HG02642 (cell line): Measurements from ENCODE around the gene RREB1.

Experiments
- ATAC-seq: cut with Tn5 transposase; IDR thresholded peaks from one replicate; pipeline ENCODE4 v1.9.1; 2021; ENCODE audit warnings: mild to moderate bottlenecking; ENCODE audit not compliant: unreplicated experiment, poor library complexity

Gene RREB1, protein sequence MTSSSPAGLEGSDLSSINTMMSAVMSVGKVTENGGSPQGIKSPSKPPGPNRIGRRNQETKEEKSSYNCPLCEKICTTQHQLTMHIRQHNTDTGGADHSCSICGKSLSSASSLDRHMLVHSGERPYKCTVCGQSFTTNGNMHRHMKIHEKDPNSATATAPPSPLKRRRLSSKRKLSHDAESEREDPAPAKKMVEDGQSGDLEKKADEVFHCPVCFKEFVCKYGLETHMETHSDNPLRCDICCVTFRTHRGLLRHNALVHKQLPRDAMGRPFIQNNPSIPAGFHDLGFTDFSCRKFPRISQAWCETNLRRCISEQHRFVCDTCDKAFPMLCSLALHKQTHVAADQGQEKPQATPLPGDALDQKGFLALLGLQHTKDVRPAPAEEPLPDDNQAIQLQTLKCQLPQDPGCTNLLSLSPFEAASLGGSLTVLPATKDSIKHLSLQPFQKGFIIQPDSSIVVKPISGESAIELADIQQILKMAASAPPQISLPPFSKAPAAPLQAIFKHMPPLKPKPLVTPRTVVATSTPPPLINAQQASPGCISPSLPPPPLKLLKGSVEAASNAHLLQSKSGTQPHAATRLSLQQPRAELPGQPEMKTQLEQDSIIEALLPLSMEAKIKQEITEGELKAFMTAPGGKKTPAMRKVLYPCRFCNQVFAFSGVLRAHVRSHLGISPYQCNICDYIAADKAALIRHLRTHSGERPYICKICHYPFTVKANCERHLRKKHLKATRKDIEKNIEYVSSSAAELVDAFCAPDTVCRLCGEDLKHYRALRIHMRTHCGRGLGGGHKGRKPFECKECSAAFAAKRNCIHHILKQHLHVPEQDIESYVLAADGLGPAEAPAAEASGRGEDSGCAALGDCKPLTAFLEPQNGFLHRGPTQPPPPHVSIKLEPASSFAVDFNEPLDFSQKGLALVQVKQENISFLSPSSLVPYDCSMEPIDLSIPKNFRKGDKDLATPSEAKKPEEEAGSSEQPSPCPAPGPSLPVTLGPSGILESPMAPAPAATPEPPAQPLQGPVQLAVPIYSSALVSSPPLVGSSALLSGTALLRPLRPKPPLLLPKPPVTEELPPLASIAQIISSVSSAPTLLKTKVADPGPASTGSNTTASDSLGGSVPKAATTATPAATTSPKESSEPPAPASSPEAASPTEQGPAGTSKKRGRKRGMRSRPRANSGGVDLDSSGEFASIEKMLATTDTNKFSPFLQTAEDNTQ (N-terminal part only)

GRCh38 chr6:7107578-7108195, at the start of gene RREB1:
RREB1 (plus strand) TSS chr6:7107961; CDS start chr6:7181912, 73,951 bp downstream.
- ATAC-seq, result peak; percentile 65

GRCh38 chr6:7058250-7058923, 49.4 kb upstream of the RREB1 start:
- ATAC-seq, result no peak

DNA sequence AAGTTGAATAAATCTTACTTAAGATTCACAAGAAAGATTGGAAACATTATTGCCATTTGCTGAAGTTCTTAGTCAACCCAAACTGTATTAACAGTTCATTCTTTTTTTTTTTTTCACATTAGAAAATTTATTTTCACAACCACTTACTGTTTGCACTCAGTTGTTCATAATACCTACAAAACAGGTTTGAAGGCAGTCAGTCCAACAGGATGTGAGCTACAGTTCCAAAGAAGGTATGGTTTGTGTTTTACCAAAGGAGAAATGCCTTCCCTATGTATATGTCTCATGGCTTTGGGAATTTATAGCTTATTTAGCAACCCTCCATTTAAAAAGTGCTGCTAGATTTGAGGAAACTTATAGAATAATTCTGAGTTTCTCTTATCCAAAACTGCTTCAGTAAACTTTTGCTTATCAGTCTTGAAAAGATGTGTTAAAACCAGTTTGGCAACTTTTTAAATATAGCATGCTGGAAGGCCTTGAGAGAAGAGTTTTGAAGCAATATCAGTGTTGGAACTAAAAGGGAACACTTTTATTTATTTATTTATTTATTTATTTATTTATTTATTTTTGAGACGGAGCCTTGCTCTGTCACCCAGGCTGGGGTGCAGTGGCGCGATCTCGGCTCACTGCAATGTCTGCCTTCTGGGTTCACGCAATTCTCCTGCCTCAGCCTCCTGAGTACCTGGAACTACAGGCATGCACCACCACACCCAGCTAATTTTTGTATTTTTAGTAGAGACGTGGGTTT, 46.8 kb upstream of the RREB1 start:
- no peak for ATAC-seq

GRCh38 chr6:7062451-7063162, 45.2 kb upstream of the RREB1 start:
- no peak for ATAC-seq

DNA sequence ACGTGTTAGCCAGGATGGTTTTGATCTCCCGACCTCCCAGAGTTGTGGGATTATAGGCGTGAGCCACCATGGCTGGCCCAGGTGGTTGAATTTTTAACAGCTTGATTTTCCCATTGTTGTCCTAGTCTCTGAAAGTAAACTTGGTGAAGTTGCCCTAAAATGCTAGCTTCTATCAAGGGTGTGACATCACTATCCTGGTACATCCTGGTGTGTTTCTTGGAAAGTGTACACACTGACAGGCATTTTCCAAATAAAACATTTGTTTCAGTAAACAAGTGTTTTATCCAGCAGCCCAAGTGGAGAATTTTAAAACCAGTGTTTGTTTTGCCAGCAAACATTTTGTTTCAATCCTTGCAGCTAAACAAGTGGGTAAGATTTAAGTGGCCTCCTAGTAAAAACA, 40.5 kb upstream of the RREB1 start:
- no peak for ATAC-seq

GRCh38 chr6:7071405-7071804, 36.4 kb upstream of the RREB1 start:
- ATAC-seq, result no peak

- ATAC-seq, result no peak
Observed at GRCh38 chr6:7073082-7073820, 34.5 kb upstream of the RREB1 start.

GRCh38 chr6:7073821-7074525, 33.8 kb upstream of the RREB1 start:
- peak; percentile 99 for ATAC-seq

DNA sequence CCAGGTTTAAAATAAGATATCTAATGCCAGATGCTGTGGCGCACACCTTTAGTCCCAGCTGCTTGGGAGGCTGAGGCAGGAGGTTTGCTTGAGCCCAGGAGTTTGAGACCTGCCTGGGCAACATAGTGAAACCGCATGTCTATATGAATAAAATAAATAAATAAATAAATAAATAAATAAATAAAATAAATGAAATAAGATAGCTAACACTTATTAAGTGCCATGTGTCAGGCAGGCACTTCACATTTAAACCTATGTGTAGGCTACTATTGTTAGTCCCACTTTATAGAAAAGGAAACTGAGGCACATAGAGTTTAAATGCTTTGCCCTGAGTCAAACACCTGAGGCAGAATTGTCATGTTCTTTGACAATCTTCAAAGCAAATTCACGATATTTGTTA, 32.9 kb upstream of the RREB1 start:
- ATAC-seq, result no peak

DNA sequence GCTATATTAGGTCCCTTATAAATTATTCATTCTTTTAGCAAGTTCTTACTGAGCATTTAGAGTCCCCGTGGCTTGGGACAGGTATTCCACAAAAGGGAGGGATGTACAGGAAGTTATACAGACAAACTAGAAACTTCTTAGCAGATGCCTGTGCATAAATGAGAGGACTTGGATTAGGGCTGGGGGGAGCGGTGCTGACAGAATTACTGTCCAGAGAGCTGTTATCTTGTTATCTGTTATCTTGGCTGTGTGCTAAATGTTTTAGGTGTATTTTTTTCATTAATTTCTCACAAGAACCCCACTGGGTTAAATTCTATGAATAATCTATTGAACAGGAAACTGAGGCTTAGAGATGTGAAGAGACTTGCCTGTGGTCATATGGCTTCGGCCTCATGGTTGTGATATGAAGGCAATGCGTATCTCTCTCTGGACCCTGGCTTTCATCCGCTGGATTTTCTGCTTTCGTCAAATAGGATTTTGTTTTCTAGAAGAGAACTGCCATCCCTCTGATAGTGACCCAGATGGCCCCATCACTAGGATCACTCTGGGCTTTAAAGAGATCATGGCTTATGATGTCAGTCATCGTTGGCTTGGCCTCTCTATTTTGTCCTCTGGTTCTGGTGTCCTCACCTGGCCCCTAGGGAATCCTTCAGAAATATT, 32.3 kb upstream of the RREB1 start:
- ATAC-seq, result no peak

GRCh38 chr6:7077856-7078255, 29.9 kb upstream of the RREB1 start:
- no peak for ATAC-seq

- ATAC-seq, result no peak
Observed at GRCh38 chr6:7078856-7079255, 28.9 kb upstream of the RREB1 start.

GRCh38 chr6:7080311-7080710, 27.4 kb upstream of the RREB1 start:
- no peak for ATAC-seq

GRCh38 chr6:7085911-7086310, 21.9 kb upstream of the RREB1 start:
- peak; percentile 13 for ATAC-seq

- peak; percentile 67 for ATAC-seq
Observed at GRCh38 chr6:7086488-7086887, 21.3 kb upstream of the RREB1 start.

- no peak for ATAC-seq
Observed at GRCh38 chr6:7087066-7087465, 20.7 kb upstream of the RREB1 start.
